HG03558 (cell line): ENCODE measurements around the gene RALB.
A peak's percentile ranks its signal among the peaks of the same experiment; 100 is the strongest.
"Not testable (repeated sequence)": the region's sequence is repeated elsewhere in the genome, so short reads cannot be mapped to it uniquely, and the experiment has no call there.

ENCODE experiments used
- ATAC-seq: cut with Tn5 transposase; IDR thresholded peaks from one replicate; pipeline ENCODE4 v1.9.1; 2021; ENCODE audit warnings: moderate number of reproducible peaks; ENCODE audit not compliant: unreplicated experiment; ENCODE audit errors: extremely low read depth

The RALB gene

GRCh38 chr2:120289221-120289906, 36.7 kb downstream of the RALB start:
- no peak for ATAC-seq

DNA sequence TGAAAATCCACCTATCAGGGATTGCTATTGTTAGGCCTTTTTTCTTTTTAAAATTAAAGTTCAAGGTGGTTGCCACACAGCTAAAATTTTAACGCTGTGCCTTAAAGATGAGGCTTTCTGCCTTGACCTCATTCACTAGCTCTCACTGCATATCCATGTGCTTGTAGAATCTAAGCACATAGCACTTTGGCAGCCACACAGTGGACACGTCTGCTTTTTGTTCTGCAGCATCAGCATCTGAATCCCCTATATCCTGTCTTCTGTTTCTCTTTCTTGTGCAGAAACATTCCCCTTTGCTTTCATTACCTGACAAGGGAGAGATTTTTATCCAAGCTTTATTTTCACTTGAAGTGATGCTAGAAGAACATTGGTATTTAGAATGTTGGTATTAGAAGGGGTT, 38.1 kb downstream of the RALB start:
- no peak for ATAC-seq

DNA sequence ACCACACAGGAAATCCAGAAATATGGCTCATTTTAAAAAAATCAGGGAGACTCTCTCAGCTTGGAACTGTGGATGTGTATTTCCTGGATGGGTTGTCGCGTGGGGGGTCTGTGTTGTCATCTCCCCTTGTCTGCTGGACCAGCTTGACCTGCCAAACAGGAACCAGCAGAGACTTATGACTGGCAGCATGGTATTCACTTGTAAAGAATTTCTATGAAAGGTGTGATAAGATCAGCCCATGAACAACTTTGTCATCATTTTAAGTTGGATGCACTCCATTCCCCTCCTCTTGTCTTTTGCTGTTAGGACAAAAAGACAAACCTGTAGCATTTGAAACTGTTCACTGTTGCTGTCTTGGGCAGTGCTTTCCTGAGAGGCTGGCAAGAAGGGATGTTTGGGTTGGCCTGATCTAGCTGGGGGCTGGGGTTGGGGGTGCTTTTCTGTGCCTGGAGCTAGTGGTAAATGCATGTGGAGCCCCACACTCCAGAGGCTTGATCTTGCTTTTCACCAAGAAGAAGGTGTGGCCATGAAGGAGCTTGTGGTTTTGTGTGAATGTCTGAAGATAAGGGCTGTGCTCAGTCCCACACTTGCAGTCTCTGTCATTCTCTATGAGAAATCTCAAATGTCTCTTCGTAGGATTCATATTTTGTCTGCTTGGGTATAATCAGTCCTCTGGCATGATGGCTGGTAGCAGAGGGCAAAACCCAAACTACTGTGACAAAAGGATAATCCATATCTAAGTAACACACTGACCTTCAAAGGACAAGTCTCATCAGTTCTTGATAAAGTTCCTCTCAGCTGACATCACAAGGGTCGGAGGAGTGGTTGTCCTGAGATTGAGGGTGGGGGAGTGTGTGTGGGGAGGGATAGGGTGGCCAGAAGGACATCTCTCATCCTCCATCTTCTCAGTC, 39.0 kb downstream of the RALB start:
- no peak for ATAC-seq

DNA sequence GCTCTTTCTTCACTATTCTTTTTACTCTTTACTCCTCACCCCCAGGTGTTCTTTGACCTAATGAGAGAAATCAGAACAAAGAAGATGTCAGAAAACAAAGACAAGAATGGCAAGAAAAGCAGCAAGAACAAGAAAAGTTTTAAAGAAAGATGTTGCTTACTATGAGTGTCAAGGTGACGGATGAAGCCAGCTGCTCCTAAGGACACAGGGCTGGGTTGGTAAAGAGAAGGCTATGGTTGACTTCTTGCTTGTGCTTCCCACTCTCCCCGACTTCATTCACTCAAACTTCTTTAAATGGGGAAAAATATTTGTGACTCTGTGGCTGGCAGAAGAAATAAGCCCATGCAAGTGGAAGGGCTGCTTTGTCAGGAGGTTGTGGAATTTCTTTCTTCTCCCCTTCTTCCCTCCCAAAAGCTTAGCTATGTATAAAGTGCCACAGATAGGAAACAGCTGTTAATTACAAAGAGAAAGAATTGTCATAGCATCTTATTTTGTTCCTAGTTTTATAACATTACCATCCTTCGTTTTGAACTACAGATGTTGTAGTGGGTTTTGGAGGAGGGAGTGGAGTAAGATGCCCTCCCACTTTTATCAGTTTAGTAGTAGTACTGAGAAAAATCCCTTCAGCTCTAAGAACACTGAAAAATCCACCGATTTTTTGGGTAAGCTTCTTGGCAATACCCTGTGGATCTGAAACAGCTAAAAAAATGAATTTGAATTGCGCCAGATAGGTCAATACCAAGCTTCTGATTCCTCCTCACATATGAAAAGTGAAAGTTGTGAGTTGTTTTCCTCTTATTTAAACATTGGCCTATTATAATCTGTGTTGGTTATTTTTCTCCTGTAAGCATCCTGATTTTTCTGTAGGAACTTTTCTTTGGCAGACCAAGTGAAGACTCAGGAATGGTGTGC, 40.7 kb downstream of the RALB start:
- ATAC-seq, result no peak

- ATAC-seq, result peak; percentile 44
These were observed 41.3 kb downstream of the RALB start for GRCh38 chr2:120294008-120294340.

DNA sequence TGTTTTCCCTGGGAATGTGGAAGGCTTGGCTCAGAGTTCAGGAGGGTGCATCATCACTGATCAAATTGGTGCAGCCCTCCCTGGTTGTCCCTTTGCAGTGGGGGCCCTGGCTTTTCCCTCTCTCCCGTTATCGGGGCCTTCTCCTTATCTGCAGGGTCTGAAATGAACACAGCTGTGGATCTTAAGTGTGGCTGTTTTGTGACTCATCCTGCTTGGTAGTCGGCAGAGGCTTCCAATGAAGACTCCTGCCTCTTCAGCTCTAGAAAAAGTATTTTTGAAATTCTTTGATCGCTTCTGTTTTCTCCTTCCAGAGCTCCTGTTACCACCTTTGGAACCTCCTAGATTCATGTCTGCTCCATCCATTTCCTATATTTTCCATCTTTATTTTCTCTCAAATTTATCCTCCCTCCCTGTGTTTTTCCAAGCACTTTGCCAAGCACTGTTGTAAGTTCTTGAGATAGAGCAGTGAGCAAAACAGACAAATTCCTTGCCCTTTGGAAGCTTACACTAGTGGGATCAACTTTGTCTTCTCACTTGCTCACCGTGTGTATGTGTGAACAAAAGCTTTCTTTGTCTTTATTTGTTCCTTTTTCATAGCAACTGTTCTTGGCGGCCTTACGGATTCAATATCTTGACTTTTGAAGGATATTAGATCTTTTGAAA, 45.7 kb downstream of the RALB start:
- ATAC-seq, result no peak

DNA sequence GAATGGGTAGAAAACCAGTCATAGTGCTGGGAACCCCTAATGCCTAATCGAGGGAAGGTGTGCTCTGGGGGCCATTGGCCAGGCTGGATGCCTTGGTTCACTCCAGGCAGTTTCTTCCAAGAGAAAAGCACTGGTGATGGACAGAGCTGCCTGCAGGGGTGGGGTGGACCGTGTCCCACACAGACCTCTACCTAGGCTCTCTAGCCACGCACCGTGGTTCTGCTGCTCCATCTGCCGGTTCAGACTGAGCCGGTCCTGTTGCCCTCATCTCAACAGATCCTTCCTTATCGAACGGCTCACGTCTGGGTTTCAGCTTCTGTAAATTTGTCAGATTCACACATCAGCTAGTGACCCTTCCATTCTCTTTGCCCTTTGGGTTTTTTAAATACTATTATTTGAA, 46.4 kb downstream of the RALB start:
- ATAC-seq, result no peak

DNA sequence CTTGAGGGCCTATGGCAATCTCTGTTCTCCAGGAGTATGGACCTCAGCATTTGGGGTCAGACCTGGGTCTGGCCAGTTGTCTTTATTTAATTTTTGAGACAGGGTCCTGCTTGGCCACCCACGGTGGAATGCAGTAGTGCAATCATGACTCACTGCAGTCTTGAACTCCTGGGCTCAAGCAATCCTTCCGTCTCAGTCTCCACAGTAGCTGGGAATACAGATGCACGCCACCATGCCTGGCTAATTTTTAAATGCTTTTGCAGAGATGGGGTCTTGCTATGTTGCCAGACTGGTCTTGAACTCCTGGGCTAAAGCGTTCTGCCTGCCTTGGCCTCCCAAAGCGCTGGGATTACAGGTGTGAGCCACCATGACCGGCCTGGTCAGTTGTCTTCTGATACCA, 46.9 kb downstream of the RALB start:
- no peak for ATAC-seq

DNA sequence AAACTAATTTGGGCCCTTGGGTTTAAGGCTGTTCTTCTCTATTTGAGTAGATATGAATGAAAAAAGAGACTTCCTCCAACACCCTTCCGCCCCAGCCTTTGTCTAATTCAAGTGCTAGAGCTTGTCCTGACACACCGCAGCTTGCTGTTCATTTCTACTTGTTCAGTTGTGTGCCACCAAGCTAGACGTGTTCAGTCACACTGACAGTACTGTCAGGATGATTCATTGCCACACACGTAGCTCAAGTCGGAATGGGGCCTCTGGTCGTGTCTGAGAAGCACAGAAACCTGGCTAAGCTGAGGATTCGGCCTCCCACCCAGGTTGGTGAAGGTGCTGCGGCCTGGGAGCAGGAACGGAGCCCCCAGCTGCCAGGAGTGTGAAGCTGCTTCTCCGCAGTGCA, 47.7 kb downstream of the RALB start:
- ATAC-seq, result no peak

- ATAC-seq, result no peak
These were observed 48.6 kb downstream of the RALB start for GRCh38 chr2:120301284-120301683.

GRCh38 chr2:120302301-120302700, 49.6 kb downstream of the RALB start:
- no peak for ATAC-seq

- ATAC-seq, result no peak
These were observed 50.5 kb downstream of the RALB start for GRCh38 chr2:120303177-120303576.

- ATAC-seq, result no peak
These were observed 52.6 kb downstream of the RALB start for GRCh38 chr2:120305296-120305695.

DNA sequence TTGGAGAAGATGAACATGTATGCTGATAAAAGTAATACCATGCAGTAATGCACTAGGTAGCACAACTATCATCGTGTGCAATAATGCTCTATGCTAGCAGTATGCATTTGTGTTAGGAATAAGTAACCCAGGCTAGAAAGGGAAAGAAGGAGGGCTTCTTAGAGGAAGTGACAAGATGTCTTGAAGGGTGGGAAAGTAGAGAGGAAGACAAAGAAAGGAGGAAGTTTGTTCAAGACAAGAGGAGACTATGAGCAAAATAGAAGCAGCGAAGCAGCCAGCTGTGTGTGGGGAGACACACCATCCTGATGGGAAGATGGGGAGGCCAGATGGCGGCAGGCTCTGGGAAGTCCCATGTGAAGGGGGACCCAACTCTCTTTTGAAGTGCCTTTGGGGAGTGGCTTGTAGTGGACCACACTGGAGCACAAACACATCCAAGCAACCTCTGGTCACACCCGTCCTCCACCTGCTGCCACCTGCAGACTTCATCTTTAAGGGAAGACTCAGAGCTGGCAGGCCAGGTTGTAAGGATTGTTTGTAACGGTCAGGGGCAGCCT, 53.4 kb downstream of the RALB start:
- no peak for ATAC-seq

- no peak for ATAC-seq
These were observed 54.8 kb downstream of the RALB start for GRCh38 chr2:120307482-120307881.

DNA sequence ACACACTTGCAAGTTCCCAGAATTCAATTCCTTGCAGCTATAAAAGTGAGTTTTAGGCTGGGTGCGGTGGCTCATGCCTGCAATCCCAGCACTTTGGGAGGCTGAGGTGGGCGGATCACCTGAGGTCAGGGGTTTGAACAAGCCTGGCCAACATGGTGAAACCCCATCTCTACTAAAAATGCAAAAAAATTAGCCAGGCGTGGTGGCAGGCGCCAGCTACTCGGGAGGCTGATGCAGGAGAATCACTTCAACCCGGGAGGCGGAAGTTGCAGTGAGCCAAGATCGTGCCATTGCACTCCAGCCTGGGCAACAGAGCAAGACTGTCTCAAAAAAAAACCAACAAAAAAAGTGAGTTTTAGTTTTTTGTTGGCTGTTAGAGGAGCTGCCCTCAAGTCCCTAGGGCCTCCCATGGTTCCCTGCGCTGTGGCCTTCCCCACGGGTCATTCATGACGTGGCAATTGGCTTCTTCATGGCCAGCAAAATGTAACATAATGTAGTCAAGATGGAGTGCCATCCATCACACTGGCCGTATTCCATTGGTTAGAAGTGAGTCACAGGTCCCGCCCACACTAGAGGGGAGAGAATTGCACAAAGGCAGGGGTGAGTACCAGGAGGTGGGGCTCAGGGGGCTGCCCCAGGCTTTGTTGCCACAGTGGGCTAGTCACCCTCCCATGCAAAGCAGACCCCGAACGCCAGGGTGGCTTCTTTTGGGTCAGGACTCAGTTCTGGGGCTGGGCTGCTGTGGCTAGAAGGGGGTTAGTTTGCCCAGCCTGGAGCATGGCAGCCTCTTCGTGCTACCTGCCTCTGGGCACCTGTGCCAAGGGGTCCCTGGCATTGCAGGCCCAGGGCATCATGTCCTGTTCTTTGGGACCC, 55.6 kb downstream of the RALB start:
- ATAC-seq, result no peak

GRCh38 chr2:120310136-120310535, 57.5 kb downstream of the RALB start:
- no peak for ATAC-seq

GRCh38 chr2:120310841-120311240, 58.2 kb downstream of the RALB start:
- ATAC-seq, result not testable (repeated sequence)

GRCh38 chr2:120312076-120312475, 59.4 kb downstream of the RALB start:
- no peak for ATAC-seq
